Measurements from ENCODE around the gene SCMH1.
"Not testable (repeated sequence)": the region's sequence is repeated elsewhere in the genome, so short reads cannot be mapped to it uniquely, and the experiment has no call there.

SCMH1 gene

DNA sequence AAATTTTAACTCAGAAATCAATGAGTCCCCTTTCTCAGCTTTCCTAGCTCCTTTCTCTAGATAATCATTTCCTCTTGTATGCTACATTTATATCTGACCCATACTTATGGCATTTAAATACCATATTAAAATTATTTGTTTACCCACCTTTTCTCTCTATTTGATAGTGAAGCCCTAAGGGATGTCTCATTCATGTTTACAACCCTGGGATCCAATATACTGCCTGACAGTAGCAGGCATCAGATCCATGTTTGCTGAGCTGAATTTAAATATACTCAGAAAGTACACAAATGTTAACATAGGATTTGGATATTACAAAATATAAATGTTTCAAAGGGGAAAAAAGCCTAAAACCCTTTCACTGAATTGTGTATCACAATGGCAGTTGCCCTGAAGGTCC is 26.5 kb downstream of the SCMH1 start:
- Histone ChIP-seq H3K27me3 (ENCODE audit: low read depth, low read length) (no peaks in the 10 kb centered on the region), H3K79me2 (ENCODE audit: low read length) (peaks cover 49% of the 10 kb centered on the region), H3K9me3 (ENCODE audit: insufficient read depth, low read length) (no peaks in the 10 kb centered on the region), H3K9ac (ENCODE audit: low read length) (no peak overlapping the region), H3K36me3 (replicated peaks; ENCODE audit: low read depth, low read length) (peaks cover 22% of the 10 kb centered on the region), H3K4me1 (ENCODE audit: low read length) (no peaks in the 10 kb centered on the region), H3K27ac (ENCODE audit: low read length) (no peak overlapping the region), H2AFZ (ENCODE audit: low read depth, low read length) (no peak overlapping the region), H3K4me2 (ENCODE audit: low read length) (no peak overlapping the region), H3K4me3 (ENCODE audit: low read length) (no peak overlapping the region), H4K20me1 (ENCODE audit: insufficient read depth, low read length) (peaks cover 7% of the 10 kb centered on the region)
- TF ChIP-seq, protein P1, sequence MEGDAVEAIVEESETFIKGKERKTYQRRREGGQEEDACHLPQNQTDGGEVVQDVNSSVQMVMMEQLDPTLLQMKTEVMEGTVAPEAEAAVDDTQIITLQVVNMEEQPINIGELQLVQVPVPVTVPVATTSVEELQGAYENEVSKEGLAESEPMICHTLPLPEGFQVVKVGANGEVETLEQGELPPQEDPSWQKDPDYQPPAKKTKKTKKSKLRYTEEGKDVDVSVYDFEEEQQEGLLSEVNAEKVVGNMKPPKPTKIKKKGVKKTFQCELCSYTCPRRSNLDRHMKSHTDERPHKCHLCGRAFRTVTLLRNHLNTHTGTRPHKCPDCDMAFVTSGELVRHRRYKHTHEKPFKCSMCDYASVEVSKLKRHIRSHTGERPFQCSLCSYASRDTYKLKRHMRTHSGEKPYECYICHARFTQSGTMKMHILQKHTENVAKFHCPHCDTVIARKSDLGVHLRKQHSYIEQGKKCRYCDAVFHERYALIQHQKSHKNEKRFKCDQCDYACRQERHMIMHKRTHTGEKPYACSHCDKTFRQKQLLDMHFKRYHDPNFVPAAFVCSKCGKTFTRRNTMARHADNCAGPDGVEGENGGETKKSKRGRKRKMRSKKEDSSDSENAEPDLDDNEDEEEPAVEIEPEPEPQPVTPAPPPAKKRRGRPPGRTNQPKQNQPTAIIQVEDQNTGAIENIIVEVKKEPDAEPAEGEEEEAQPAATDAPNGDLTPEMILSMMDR (IDR thresholded peaks at IDR 0.05; ENCODE audit: low read depth, low read length), result no peak
- no peak for TF ChIP-seq EZH2phosphoT487 (IDR thresholded peaks at IDR 0.05; ENCODE audit: low read depth)

DNA sequence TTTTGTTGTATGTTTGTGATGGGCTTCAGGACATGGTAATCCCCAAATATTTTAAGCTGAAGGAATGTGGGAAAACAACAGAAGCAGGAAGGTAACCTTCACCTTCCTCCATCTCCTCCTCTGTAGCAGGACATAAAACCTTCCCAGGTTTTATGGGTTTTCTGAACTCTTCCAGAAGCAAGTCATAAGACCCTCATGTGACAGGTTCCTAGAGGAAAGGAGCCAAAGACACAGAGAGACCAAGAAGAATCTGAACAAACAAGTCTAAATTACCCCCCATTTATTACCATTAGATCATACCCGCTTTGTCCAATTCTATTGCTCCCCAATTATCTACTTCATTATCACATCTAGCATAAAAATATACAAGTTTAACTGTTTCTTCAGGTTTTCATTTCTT is 28.8 kb downstream of the SCMH1 start:
- Histone ChIP-seq H3K27ac (ENCODE audit: low read length) (no peak overlapping the region), H3K4me2 (ENCODE audit: low read length) (no peak overlapping the region), H2AFZ (ENCODE audit: low read depth, low read length) (no peak overlapping the region), H4K20me1 (ENCODE audit: insufficient read depth, low read length) (peaks cover 7% of the 10 kb centered on the region), H3K27me3 (ENCODE audit: low read depth, low read length) (no peaks in the 10 kb centered on the region), H3K9ac (ENCODE audit: low read length) (no peak overlapping the region), H3K4me3 (ENCODE audit: low read length) (no peak overlapping the region), H3K36me3 (replicated peaks; ENCODE audit: low read depth, low read length) (peaks cover under 1% of the 10 kb centered on the region), H3K9me3 (ENCODE audit: insufficient read depth, low read length) (no peaks in the 10 kb centered on the region), H3K79me2 (ENCODE audit: low read length) (peaks cover 39% of the 10 kb centered on the region), H3K4me1 (ENCODE audit: low read length) (no peaks in the 10 kb centered on the region)
- TF ChIP-seq, protein P1 (IDR thresholded peaks at IDR 0.05; ENCODE audit: low read depth, low read length), result no peak
- TF ChIP-seq EZH2phosphoT487 (IDR thresholded peaks at IDR 0.05; ENCODE audit: low read depth), result no peak

DNA sequence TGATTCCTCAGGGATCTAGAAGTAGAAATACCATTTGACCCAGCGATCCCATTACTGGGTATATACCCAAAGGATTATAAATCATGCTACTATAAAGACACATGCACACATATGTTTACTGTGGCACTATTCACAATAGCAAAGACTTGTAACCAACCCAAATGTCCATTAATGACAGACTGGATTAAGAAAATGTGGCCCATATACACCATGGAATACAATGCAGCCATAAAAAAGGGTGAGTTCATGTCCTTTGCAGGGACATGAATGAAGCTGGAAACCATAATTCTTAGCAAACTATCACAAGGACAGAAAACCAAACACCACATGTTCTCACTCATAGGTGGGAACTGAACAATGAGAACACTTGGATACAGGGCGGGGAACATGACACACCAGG is 30.5 kb downstream of the SCMH1 start:
- H3K9me3 ChIP-seq (ENCODE audit: insufficient read depth, low read length); H2AFZ ChIP-seq (ENCODE audit: low read depth, low read length): not testable (repeated sequence)
- peaks cover 39% of the 10 kb centered on the region for H3K79me2 ChIP-seq (ENCODE audit: low read length)

DNA sequence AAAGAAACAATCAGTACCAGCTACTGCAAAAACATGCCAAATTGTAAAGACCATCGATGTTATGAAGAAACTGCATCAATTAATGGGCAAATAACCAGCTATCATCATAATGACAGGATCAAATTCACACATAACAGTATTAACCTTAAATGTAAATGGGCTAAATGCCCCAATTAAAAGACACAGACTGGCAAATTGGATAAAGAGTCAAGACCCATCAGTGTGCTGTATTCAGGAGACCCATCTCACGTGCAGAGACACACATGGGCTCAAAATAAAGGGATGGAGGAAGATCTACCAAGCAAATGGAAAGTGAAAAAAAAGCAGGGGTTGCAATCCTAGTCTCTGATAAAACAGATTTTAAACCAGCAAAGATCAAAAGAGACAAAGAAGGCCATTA is 35.1 kb downstream of the SCMH1 start:
- H3K4me1 ChIP-seq (ENCODE audit: low read length); H4K20me1 ChIP-seq (ENCODE audit: insufficient read depth, low read length); H2AFZ ChIP-seq (ENCODE audit: low read depth, low read length); H3K27ac ChIP-seq (ENCODE audit: low read length); H3K9ac ChIP-seq (ENCODE audit: low read length); H3K9me3 ChIP-seq (ENCODE audit: insufficient read depth, low read length); H3K4me2 ChIP-seq (ENCODE audit: low read length); H3K27me3 ChIP-seq (ENCODE audit: low read depth, low read length); H3K4me3 ChIP-seq (ENCODE audit: low read length): not testable (repeated sequence)
- Histone ChIP-seq H3K79me2 (ENCODE audit: low read length) (peaks cover 26% of the 10 kb centered on the region), H3K36me3 (replicated peaks; ENCODE audit: low read depth, low read length) (peaks cover 10% of the 10 kb centered on the region)

More for the DNA sequence above, 30.5 kb downstream of the SCMH1 start:
- not testable (repeated sequence) for H3K4me3 ChIP-seq (ENCODE audit: low read length); H3K4me1 ChIP-seq (ENCODE audit: low read length); H3K4me2 ChIP-seq (ENCODE audit: low read length); H3K27me3 ChIP-seq (ENCODE audit: low read depth, low read length); H3K27ac ChIP-seq (ENCODE audit: low read length); H3K9ac ChIP-seq (ENCODE audit: low read length); H4K20me1 ChIP-seq (ENCODE audit: insufficient read depth, low read length); H3K36me3 ChIP-seq (replicated peaks; ENCODE audit: low read depth, low read length)

DNA sequence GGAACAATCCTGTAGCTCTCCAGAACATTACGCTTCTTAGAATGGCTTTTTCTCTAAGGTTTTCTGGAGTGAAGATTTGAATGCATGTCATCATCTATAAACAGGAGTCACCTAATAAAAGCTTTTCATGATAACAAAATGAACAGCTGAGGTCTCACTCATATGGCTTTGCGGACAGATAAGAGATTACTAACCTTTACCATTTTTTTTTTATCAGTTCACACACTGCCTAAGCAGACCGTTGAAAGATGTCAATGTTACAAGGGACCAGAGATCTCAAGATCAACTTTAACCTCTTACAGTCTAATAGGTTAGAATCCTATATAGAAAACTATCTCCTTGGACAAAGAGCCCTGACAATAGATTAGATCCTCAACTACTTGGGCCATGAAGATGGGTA is 41.4 kb downstream of the SCMH1 start:
- H3K79me2 ChIP-seq (ENCODE audit: low read length), result peaks cover 40% of the 10 kb centered on the region
- no peak overlapping the region for H3K4me3 ChIP-seq (ENCODE audit: low read length)
- no peak overlapping the region for H3K9ac ChIP-seq (ENCODE audit: low read length)
- no peak overlapping the region for H2AFZ ChIP-seq (ENCODE audit: low read depth, low read length)
- H3K36me3 ChIP-seq (replicated peaks; ENCODE audit: low read depth, low read length), result peaks cover 10% of the 10 kb centered on the region
- TF ChIP-seq, protein P1 (IDR thresholded peaks at IDR 0.05; ENCODE audit: low read depth, low read length), result no peak
- no peak for TF ChIP-seq EZH2phosphoT487 (IDR thresholded peaks at IDR 0.05; ENCODE audit: low read depth)
- H3K27me3 ChIP-seq (ENCODE audit: low read depth, low read length), result no peaks in the 10 kb centered on the region
- 0 out of 2 replicates have a peak, but pooled peaks cover 3% of the 10 kb centered on the region for H4K20me1 ChIP-seq (ENCODE audit: insufficient read depth, low read length)
- no peak overlapping the region for H3K27ac ChIP-seq (ENCODE audit: low read length)
- H3K4me1 ChIP-seq (ENCODE audit: low read length), result no peaks in the 10 kb centered on the region
- no peak overlapping the region for H3K4me2 ChIP-seq (ENCODE audit: low read length)
- H3K9me3 ChIP-seq (ENCODE audit: insufficient read depth, low read length), result no peaks in the 10 kb centered on the region

All from OCI-LY3 (cell line).